Measurements from ENCODE around the gene CSTB. TPM values are rescaled to one million over a fixed set of nuclear protein-coding genes. Genes with fewer than 3 reads are reported as not detected.
A peak's percentile ranks its signal among the peaks of the same experiment; 100 is the strongest.
"Not testable (repeated sequence)": the region's sequence is repeated elsewhere in the genome, so short reads cannot be mapped to it uniquely, and the experiment has no call there.

Gene CSTB
- total and polyA plus RNA-seq, 4 donors: 33.2 to 263 (median 181) TPM

- H3K27ac ChIP-seq (ENCODE audit: low read depth in 1 of 2, low read length in 1 of 2): no peak overlapping the region
- no peaks in the 10 kb centered on the region for H3K36me3 ChIP-seq (ENCODE audit: control insufficient read depth in 4 of 4, insufficient read depth in 4 of 4, low read length in 4 of 4)
- 82 to 88% methylated on average over 17 of the region's 17 CpGs for WGBS, 2 donors
- H3K9me3 ChIP-seq (ENCODE audit: control insufficient read depth in 4 of 4, insufficient read depth in 3 of 4, low read length in 3 of 4): no peaks in the 10 kb centered on the region
- no peak overlapping the region for H3K9ac ChIP-seq (ENCODE audit: insufficient read depth in 1 of 2, low read length in 2 of 2)
- TF ChIP-seq CTCF (IDR thresholded peaks at IDR 0.05; ENCODE audit: control extremely low read depth, extremely low read depth): no peak
- no peak for ATAC-seq (ENCODE audit: insufficient read depth, low FRiP score)
- no peaks in the 10 kb centered on the region for H3K4me1 ChIP-seq (ENCODE audit: control insufficient read depth in 5 of 5, insufficient read depth in 5 of 5, low read length in 5 of 5)
- H3K27me3 ChIP-seq (ENCODE audit: control insufficient read depth in 3 of 3, insufficient read depth in 3 of 3, low read length in 2 of 3): peaks cover 0 to 4% (median 0%) of the 10 kb centered on the region in 3 donors
- peak in 1 of 3 donors; percentile 4 for DNase-seq
- H3K4me3 ChIP-seq: no peak overlapping the region
Measured at GRCh38 chr21:43824333-43825241, 48.5 kb upstream of the CSTB start.

GRCh38 chr21:43822741-43823140 lies 46.6 kb upstream of the CSTB start:
- not testable (repeated sequence) for DNase-seq; ATAC-seq (ENCODE audit: insufficient read depth, low FRiP score); H3K9me3 ChIP-seq (ENCODE audit: control insufficient read depth in 4 of 4, insufficient read depth in 3 of 4, low read length in 3 of 4); H3K27ac ChIP-seq (ENCODE audit: low read depth in 1 of 2, low read length in 1 of 2); H3K36me3 ChIP-seq (ENCODE audit: control insufficient read depth in 4 of 4, insufficient read depth in 4 of 4, low read length in 4 of 4); H3K9ac ChIP-seq (ENCODE audit: insufficient read depth in 1 of 2, low read length in 2 of 2); H3K4me1 ChIP-seq (ENCODE audit: control insufficient read depth in 5 of 5, insufficient read depth in 5 of 5, low read length in 5 of 5); H3K27me3 ChIP-seq (ENCODE audit: control insufficient read depth in 3 of 3, insufficient read depth in 3 of 3, low read length in 2 of 3); H3K4me3 ChIP-seq
- 93% methylated on average over 2 of the region's 5 CpGs for WGBS, 2 donors

GRCh38 chr21:43822166-43822565 lies 46.1 kb upstream of the CSTB start:
- DNase-seq; H3K4me1 ChIP-seq (ENCODE audit: control insufficient read depth in 5 of 5, insufficient read depth in 5 of 5, low read length in 5 of 5): not testable (repeated sequence)
- 94 to 97% methylated on average over 23 to 25 of the region's 25 CpGs for WGBS, 2 donors

GRCh38 chr21:43820466-43820865 lies 44.4 kb upstream of the CSTB start:
- H3K4me3 ChIP-seq: no peak overlapping the region
- no peak overlapping the region for H3K27ac ChIP-seq (ENCODE audit: low read depth in 1 of 2, low read length in 1 of 2)
- H3K36me3 ChIP-seq (ENCODE audit: control insufficient read depth in 4 of 4, insufficient read depth in 4 of 4, low read length in 4 of 4): no peaks in the 10 kb centered on the region
- peaks cover 0 to 7% (median 1%) of the 10 kb centered on the region in 4 donors for H3K9me3 ChIP-seq (ENCODE audit: control insufficient read depth in 4 of 4, insufficient read depth in 3 of 4, low read length in 3 of 4)
- no peaks in the 10 kb centered on the region for H3K27me3 ChIP-seq (ENCODE audit: control insufficient read depth in 3 of 3, insufficient read depth in 3 of 3, low read length in 2 of 3)
- TF ChIP-seq CTCF (IDR thresholded peaks at IDR 0.05; ENCODE audit: control extremely low read depth, extremely low read depth): no peak
- 90 to 92% methylated on average over 11 of the region's 11 CpGs for WGBS, 2 donors
- no peak for ATAC-seq (ENCODE audit: insufficient read depth, low FRiP score)
- H3K4me1 ChIP-seq (ENCODE audit: control insufficient read depth in 5 of 5, insufficient read depth in 5 of 5, low read length in 5 of 5): peaks cover 0 to 4% (median 0%) of the 10 kb centered on the region in 5 donors
- no peak for DNase-seq
- H3K9ac ChIP-seq (ENCODE audit: insufficient read depth in 1 of 2, low read length in 2 of 2): no peak overlapping the region

More at GRCh38 chr21:43822166-43822565, 46.1 kb upstream of the CSTB start:
- not testable (repeated sequence) for H3K27me3 ChIP-seq (ENCODE audit: control insufficient read depth in 3 of 3, insufficient read depth in 3 of 3, low read length in 2 of 3); H3K9ac ChIP-seq (ENCODE audit: insufficient read depth in 1 of 2, low read length in 2 of 2); H3K9me3 ChIP-seq (ENCODE audit: control insufficient read depth in 4 of 4, insufficient read depth in 3 of 4, low read length in 3 of 4); ATAC-seq (ENCODE audit: insufficient read depth, low FRiP score); H3K36me3 ChIP-seq (ENCODE audit: control insufficient read depth in 4 of 4, insufficient read depth in 4 of 4, low read length in 4 of 4); H3K4me3 ChIP-seq; H3K27ac ChIP-seq (ENCODE audit: low read depth in 1 of 2, low read length in 1 of 2)
